ENCODE data around the gene CCDC191. TPM values are rescaled to one million over a fixed set of nuclear protein-coding genes. Genes with fewer than 3 reads are reported as not detected.

CCDC191 gene
- total RNA-seq, 2 experiments from 2014 or later: 4.2 to 5.0 TPM

- TF ChIP-seq EZH2phosphoT487 (IDR thresholded peaks at IDR 0.05; ENCODE audit: borderline replicate concordance, low read depth, low read length) (no peak), CTCF (conservative IDR thresholded peaks at IDR 0.05; ENCODE audit: low read length) (no peak)
- DNase-seq (ENCODE audit: low spot score): no peak
- H2AFZ ChIP-seq (ENCODE audit: low read length): no peak overlapping the region
- BruUV-seq (replicated peaks): no TSS peak
- peaks cover 17% of the 10 kb centered on the region for H4K20me1 ChIP-seq (ENCODE audit: insufficient read depth, low read length)
- POLR2A ChIA-PET: interaction anchor here (0.9 kb wide), 1 partner anchor 52 kb away, joined by 3 read pairs; no protein-coding TSS in a partner anchor
- no peak overlapping the region for H3K4me2 ChIP-seq (ENCODE audit: low read length)
- CTCF ChIA-PET (ENCODE audit: unreplicated experiment): no interaction called here
- no peaks in the 10 kb centered on the region for H3K9me3 ChIP-seq (ENCODE audit: low read length)
- peaks cover 89% of the 10 kb centered on the region for H3K79me2 ChIP-seq (ENCODE audit: insufficient read depth, low read depth, low read length)
- H3K9me2 ChIP-seq (ENCODE audit: insufficient read depth, low read length): no peaks in the 10 kb centered on the region
- H3K36me3 ChIP-seq (ENCODE audit: insufficient read depth, low read length): peaks cover 68% of the 10 kb centered on the region
- intact Hi-C loops (cut with micrococcal nuclease; ENCODE audit: unreplicated experiment): no loop called here
- H3K4me1 ChIP-seq (ENCODE audit: insufficient read depth, low read length, poor library complexity, severe bottlenecking): peaks cover 32% of the 10 kb centered on the region
- H3K27ac ChIP-seq (ENCODE audit: low read depth, low read length, poor library complexity, severe bottlenecking): no peak overlapping the region
- no peak overlapping the region for H3K4me3 ChIP-seq (ENCODE audit: low read depth, low read length, poor library complexity, severe bottlenecking)
Observed at GRCh38 chr3:114060906-114061655, 4.8 kb upstream of the CCDC191 start.

GRCh38 chr3:114058646-114059045 lies 2.3 kb upstream of the CCDC191 start:
- H3K4me1 ChIP-seq (ENCODE audit: insufficient read depth, low read length, poor library complexity, severe bottlenecking): peaks cover 40% of the 10 kb centered on the region
- BruUV-seq (replicated peaks): no TSS peak
- no peak overlapping the region for H3K27ac ChIP-seq (ENCODE audit: low read depth, low read length, poor library complexity, severe bottlenecking)
- ChIA-PET POLR2A (no interaction called here), CTCF (ENCODE audit: unreplicated experiment) (no interaction called here)
- H2AFZ ChIP-seq (ENCODE audit: low read length): no peak overlapping the region
- TF ChIP-seq CTCF (conservative IDR thresholded peaks at IDR 0.05; ENCODE audit: low read length) (no peak), EZH2phosphoT487 (IDR thresholded peaks at IDR 0.05; ENCODE audit: borderline replicate concordance, low read depth, low read length) (no peak)
- H3K9me2 ChIP-seq (ENCODE audit: insufficient read depth, low read length): no peaks in the 10 kb centered on the region
- peaks cover 6% of the 10 kb centered on the region; the same call in 1 of the 2 replicates for H4K20me1 ChIP-seq (ENCODE audit: insufficient read depth, low read length)
- H3K36me3 ChIP-seq (ENCODE audit: insufficient read depth, low read length): peaks cover 44% of the 10 kb centered on the region
- DNase-seq (ENCODE audit: low spot score): no peak
- intact Hi-C loops (cut with micrococcal nuclease; ENCODE audit: unreplicated experiment): loop anchor here (5.0 to 10.0 kb wide), 4 partner anchors 154 to 394 kb away; partner anchors contain the start of genes ATP6V1A and NAA50
- H3K4me3 ChIP-seq (ENCODE audit: low read depth, low read length, poor library complexity, severe bottlenecking): peak overlapping the region; percentile 89
- H3K79me2 ChIP-seq (ENCODE audit: insufficient read depth, low read depth, low read length): peaks cover 69% of the 10 kb centered on the region
- peak overlapping the region; percentile 93 for H3K4me2 ChIP-seq (ENCODE audit: low read length)
- H3K9me3 ChIP-seq (ENCODE audit: low read length): no peaks in the 10 kb centered on the region

GRCh38 chr3:114057011-114057347 lies 653 bp upstream of the CCDC191 start:
- TF ChIP-seq EZH2phosphoT487 (IDR thresholded peaks at IDR 0.05; ENCODE audit: borderline replicate concordance, low read depth, low read length) (no peak), CTCF (conservative IDR thresholded peaks at IDR 0.05; ENCODE audit: low read length) (no peak)
- DNase-seq (ENCODE audit: low spot score): no peak
- BruUV-seq (replicated peaks): TSS peak; percentile 74
- peaks cover 40% of the 10 kb centered on the region for H3K4me1 ChIP-seq (ENCODE audit: insufficient read depth, low read length, poor library complexity, severe bottlenecking)
- H3K4me3 ChIP-seq (ENCODE audit: low read depth, low read length, poor library complexity, severe bottlenecking): peak overlapping the region; percentile 89
- intact Hi-C loops (cut with micrococcal nuclease; ENCODE audit: unreplicated experiment): loop anchor here (5.0 to 10.0 kb wide), 4 partner anchors 155 to 395 kb away; partner anchors contain the start of genes ATP6V1A and NAA50
- H3K9me2 ChIP-seq (ENCODE audit: insufficient read depth, low read length): no peaks in the 10 kb centered on the region
- no peaks in the 10 kb centered on the region for H3K9me3 ChIP-seq (ENCODE audit: low read length)
- H3K27ac ChIP-seq (ENCODE audit: low read depth, low read length, poor library complexity, severe bottlenecking): peak overlapping the region; percentile 69
- peak overlapping the region; percentile 93 for H3K4me2 ChIP-seq (ENCODE audit: low read length)
- peaks cover 35% of the 10 kb centered on the region for H3K36me3 ChIP-seq (ENCODE audit: insufficient read depth, low read length)
- peaks cover 6% of the 10 kb centered on the region; the same call in 1 of the 2 replicates for H4K20me1 ChIP-seq (ENCODE audit: insufficient read depth, low read length)
- CTCF ChIA-PET (ENCODE audit: unreplicated experiment): interaction anchor here (0.9 kb wide), 1 partner anchor 52 kb away, joined by 4 read pairs; no protein-coding TSS in a partner anchor
- POLR2A ChIA-PET: interaction anchor here (0.6 to 1.1 kb wide), 2 partner anchors 10 to 333 kb away, joined by 3 read pairs; no protein-coding TSS in a partner anchor
- H2AFZ ChIP-seq (ENCODE audit: low read length): peak overlapping the region; percentile 77
- peaks cover 53% of the 10 kb centered on the region for H3K79me2 ChIP-seq (ENCODE audit: insufficient read depth, low read depth, low read length)

Data from OCI-LY7 (cell line).